Upper lobe of right lung (tissue), 1 donor: ENCODE measurements around the gene OMP. TPM values are rescaled to one million over a fixed set of nuclear protein-coding genes. Genes with fewer than 3 reads are reported as not detected.

Source experiments
- ATAC-seq: fragments of 200-7000 bp; cut with Tn5 transposase; one replicate; pipeline ENCODE4 v1.9.1; 2020; ENCODE audit warnings: mild to moderate bottlenecking, moderate library complexity
- DNase-seq: peaks from one replicate; pipeline ENCODE4 v3.0.0-alpha.2; 2020
- H3K27ac ChIP-seq: fragments of 200-600 bp; one replicate; pipeline ENCODE4 v1.8.0; 2022
- H3K27me3 ChIP-seq: fragments of 200-600 bp; one replicate; pipeline ENCODE4 v1.8.0; 2022; ENCODE audit warnings: mild to moderate bottlenecking
- H3K36me3 ChIP-seq: fragments of 200-600 bp; one replicate; pipeline ENCODE4 v1.8.0; 2022
- H3K4me1 ChIP-seq: fragments of 200-600 bp; one replicate; pipeline ENCODE4 v1.8.0; 2022
- H3K4me3 ChIP-seq: fragments of 200-600 bp; one replicate; pipeline ENCODE4 v1.8.0; 2022; ENCODE audit warnings: mild to moderate bottlenecking
- H3K9me3 ChIP-seq: fragments of 200-600 bp; one replicate; pipeline ENCODE4 v1.8.0; 2022
- intact Hi-C: fragments of 100-400 bp; cut with DNase I; formaldehyde crosslinking; loops from one replicate; pipeline ENCODE4 v1.11.0; 2022
- long read RNA-seq: library from polyadenylated mRNA; unstranded; transcript quantifications from one replicate; pipeline ENCODE4 v2.0.0, GENCODE V29; 2021
- total RNA-seq: library from RNA; stranded (reverse); fragmentation: NEBNext Ultra II Directional; extraction: Animal tissue kit (Norgen Biotek cat#: 25700); gene quantifications from one replicate; pipeline ENCODE4 v1.2.1, GENCODE V29; 2021
- TF ChIP-seq, protein P1 (sequence below): fragments of 200-600 bp; IDR thresholded peaks from one replicate; pipeline ENCODE4 v1.8.0; 2022; ENCODE audit warnings: antibody characterized with exemption
- donor health status: DM: no; HTN: yes; CAD: no; lungs with severe emphysema.

Gene OMP, protein sequence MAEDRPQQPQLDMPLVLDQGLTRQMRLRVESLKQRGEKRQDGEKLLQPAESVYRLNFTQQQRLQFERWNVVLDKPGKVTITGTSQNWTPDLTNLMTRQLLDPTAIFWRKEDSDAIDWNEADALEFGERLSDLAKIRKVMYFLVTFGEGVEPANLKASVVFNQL
- total RNA-seq: not detected
- long read RNA-seq, partial matches to known transcripts: 0 of 1 reads
- long read RNA-seq, other reads (novel, unspliced or antisense): 0 of 1 reads

DNA sequence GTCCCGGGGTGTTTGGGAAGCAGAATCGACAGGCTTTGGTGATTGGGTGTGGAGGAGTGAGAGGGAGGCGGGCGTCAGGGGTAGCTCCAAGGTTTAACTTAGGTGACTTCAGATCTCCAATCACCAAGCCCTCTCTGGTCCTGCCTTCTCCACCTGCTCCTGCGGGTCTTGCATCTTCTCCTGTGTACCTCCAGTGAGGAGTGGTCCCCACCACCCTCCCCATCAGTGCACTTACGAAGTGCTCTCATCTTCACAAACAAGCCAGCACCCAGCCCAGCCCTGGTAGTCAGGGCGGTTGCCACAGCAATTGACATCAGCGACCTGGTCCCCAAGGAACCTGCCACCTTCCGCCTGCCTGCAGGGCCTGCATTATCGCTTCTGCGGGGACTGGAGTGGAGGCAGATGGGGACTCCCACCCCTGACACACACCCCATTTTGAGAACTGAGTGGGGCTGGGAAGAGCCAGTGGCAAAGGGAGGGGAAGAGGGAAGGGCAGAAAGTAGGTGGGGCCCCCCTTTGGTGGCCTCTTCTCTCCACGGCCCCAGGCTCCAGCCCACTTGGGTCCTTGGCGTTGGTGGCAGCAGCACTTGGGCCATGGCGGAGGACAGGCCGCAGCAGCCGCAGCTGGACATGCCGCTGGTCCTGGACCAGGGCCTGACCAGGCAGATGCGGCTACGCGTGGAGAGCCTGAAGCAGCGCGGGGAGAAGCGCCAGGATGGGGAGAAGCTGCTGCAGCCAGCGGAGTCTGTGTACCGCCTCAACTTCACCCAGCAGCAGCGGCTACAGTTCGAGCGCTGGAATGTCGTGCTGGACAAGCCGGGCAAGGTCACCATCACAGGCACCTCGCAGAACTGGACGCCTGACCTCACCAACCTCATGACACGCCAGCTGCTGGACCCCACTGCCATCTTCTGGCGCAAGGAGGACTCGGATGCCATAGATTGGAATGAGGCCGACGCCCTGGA is at the start of gene OMP:
Gene OMP (plus strand): TSS at position 595 of the 965 bp plus-strand sequence. CDS start 0 bp downstream, at position 595.
- H3K9me3 ChIP-seq: no peaks in the 10 kb centered on the region
- no peaks in the 10 kb centered on the region for H3K27me3 ChIP-seq
- H3K4me1 ChIP-seq: no peaks in the 10 kb centered on the region
- ATAC-seq (no peak), DNase-seq (peak; percentile 60)
- TF ChIP-seq, protein P1, sequence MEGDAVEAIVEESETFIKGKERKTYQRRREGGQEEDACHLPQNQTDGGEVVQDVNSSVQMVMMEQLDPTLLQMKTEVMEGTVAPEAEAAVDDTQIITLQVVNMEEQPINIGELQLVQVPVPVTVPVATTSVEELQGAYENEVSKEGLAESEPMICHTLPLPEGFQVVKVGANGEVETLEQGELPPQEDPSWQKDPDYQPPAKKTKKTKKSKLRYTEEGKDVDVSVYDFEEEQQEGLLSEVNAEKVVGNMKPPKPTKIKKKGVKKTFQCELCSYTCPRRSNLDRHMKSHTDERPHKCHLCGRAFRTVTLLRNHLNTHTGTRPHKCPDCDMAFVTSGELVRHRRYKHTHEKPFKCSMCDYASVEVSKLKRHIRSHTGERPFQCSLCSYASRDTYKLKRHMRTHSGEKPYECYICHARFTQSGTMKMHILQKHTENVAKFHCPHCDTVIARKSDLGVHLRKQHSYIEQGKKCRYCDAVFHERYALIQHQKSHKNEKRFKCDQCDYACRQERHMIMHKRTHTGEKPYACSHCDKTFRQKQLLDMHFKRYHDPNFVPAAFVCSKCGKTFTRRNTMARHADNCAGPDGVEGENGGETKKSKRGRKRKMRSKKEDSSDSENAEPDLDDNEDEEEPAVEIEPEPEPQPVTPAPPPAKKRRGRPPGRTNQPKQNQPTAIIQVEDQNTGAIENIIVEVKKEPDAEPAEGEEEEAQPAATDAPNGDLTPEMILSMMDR: no peak
- no peak within 1 kb of the TSS for H3K4me3 ChIP-seq
- no peak within 1 kb of the TSS for H3K27ac ChIP-seq
- no peaks in the 10 kb centered on the region for H3K36me3 ChIP-seq
- intact Hi-C loops: no loop called here

DNA sequence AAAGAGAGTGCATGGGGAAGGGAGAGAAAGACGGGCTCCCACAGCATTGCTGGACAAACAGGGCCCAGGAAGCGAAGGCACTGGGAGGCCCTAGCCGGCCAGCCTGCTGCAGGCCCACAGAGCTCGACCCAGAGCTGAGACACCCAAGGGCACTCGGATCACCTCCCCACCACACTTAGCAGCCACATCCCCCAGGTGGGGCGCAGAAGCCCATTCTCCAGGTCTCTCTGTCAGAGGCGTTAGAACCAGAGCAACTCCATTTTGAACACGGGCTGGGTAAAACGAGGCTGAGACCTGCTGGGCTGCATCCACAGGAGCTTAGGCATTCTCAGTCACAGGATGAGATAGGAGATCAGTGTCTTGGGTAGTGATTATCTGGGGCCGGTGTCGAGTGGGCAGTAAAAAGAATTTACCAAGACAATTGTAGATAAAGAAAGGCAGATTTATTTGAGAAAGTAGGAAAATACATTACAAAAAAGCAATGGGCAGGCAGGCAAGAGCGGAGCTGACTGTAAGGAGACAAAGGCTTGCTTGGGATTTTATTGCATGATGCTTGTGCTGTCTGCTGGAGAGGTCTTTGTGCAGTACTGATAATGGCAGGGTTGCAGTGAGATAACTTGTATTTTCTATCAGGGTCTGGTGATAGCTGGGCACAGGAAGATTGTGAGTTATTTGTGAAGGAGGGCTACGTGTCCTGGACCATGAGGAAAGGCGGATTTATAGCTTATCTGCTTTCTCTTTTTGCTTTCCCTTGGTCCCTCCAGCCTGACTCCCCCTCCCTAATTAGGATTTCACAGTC is 49.2 kb upstream of the OMP start:
- TF ChIP-seq, protein P1: no peak
- H3K27ac ChIP-seq: no peak overlapping the region
- no peaks in the 10 kb centered on the region for H3K4me1 ChIP-seq
- no peaks in the 10 kb centered on the region for H3K36me3 ChIP-seq
- intact Hi-C loops: no loop called here
- DNase-seq: no peak
- ATAC-seq: no peak
- no peaks in the 10 kb centered on the region for H3K9me3 ChIP-seq
- no peak overlapping the region for H3K4me3 ChIP-seq
- no peaks in the 10 kb centered on the region for H3K27me3 ChIP-seq

DNA sequence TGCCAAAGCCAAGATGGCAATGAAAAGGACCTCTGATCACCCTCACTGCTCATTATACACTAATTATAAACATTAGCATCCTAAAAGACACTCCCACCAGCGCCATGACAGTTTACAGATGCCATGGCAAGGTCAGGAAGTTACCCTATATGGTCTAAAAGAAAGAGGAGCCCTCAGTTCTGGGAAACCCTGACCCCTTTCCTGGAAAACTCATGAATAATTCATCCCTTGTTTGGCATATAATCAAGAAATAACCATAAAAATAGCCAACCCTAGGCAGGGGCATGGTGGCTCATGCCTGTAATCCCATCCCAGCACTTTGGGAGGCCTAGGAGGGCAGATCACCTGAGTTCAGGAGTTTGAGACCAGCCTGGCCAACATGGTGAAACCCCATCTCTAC is 48.6 kb upstream of the OMP start:
- Histone ChIP-seq H3K4me3 (no peak overlapping the region), H3K9me3 (no peaks in the 10 kb centered on the region), H3K4me1 (no peaks in the 10 kb centered on the region), H3K27me3 (no peaks in the 10 kb centered on the region), H3K27ac (no peak overlapping the region), H3K36me3 (no peaks in the 10 kb centered on the region)
- intact Hi-C loops: no loop called here
- DNase-seq (no peak), ATAC-seq (no peak)
- TF ChIP-seq, protein P1: no peak

GRCh38 chr11:77055101-77055561 is 47.5 kb upstream of the OMP start:
- Histone ChIP-seq H3K27me3 (no peaks in the 10 kb centered on the region), H3K27ac (no peak overlapping the region), H3K4me1 (no peaks in the 10 kb centered on the region), H3K4me3 (no peak overlapping the region), H3K36me3 (no peaks in the 10 kb centered on the region), H3K9me3 (no peaks in the 10 kb centered on the region)
- DNase-seq: no peak
- TF ChIP-seq, protein P1: no peak
- intact Hi-C loops: no loop called here
- ATAC-seq: no peak

DNA sequence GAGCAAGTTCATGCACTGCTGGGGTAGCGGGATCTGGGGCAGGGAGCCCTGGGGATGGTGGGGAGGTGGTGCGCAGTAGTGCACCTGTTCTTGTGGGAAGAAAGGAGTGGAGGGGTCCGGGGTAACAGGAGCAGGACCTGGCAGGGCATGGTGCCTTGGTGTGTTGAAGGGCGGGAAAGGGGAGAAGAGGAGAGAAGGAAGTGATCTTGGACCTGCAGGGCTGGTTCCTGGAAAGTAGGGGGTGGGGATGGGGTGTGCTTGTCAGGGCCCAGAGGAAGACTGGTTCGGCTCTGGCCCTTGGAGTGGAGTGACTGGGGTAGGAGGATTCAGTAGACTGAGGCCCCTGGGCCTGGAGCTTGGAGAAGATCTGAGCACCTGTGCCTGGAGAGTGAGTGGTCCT is 46.7 kb upstream of the OMP start:
- H3K36me3 ChIP-seq: no peaks in the 10 kb centered on the region
- TF ChIP-seq, protein P1: no peak
- H3K9me3 ChIP-seq: no peaks in the 10 kb centered on the region
- H3K27ac ChIP-seq: no peak overlapping the region
- no peaks in the 10 kb centered on the region for H3K27me3 ChIP-seq
- H3K4me3 ChIP-seq: no peak overlapping the region
- intact Hi-C loops: no loop called here
- ATAC-seq: no peak
- DNase-seq: no peak
- H3K4me1 ChIP-seq: no peaks in the 10 kb centered on the region
